ENCODE results near the gene DLK1.

- TF ChIP-seq TAF1 (IDR thresholded peaks at IDR 0.05; ENCODE audit: low read depth): no peak
- TF ChIP-seq CEBPB (IDR thresholded peaks at IDR 0.05): no peak
- TF ChIP-seq RAD21 (IDR thresholded peaks at IDR 0.05; ENCODE audit: low read depth): no peak
- TF ChIP-seq EP300 (IDR thresholded peaks at IDR 0.05; ENCODE audit: borderline replicate concordance): no peak
- TF ChIP-seq USF1 (IDR thresholded peaks at IDR 0.05): no peak
- TF ChIP-seq YY1 (IDR thresholded peaks at IDR 0.05; ENCODE audit: low read depth): no peak
- no peak for TF ChIP-seq CREB1 (IDR thresholded peaks at IDR 0.05; ENCODE audit: low read depth)
- no peak for TF ChIP-seq FOXM1 (IDR thresholded peaks at IDR 0.05; ENCODE audit: borderline replicate concordance, low read depth)
- no peak for TF ChIP-seq TCF12 (IDR thresholded peaks at IDR 0.05; ENCODE audit: low read depth)
- TF ChIP-seq ZBTB7A (IDR thresholded peaks at IDR 0.05; ENCODE audit: low read depth): no peak
- no peak for TF ChIP-seq TEAD4 (IDR thresholded peaks at IDR 0.05)
- no peak for TF ChIP-seq MAX (IDR thresholded peaks at IDR 0.05)
- TF ChIP-seq REST (IDR thresholded peaks at IDR 0.05; ENCODE audit: low read depth): no peak
- TF ChIP-seq EGR1 (IDR thresholded peaks at IDR 0.05): no peak
Observed at GRCh38 chr14:100787659-100788058, 61.0 kb downstream of the DLK1 start.
